ENCODE results near the gene SNTB2. TPM values are rescaled to one million over a fixed set of nuclear protein-coding genes. Genes with fewer than 3 reads are reported as not detected.
A peak's percentile ranks its signal among the peaks of the same experiment; 100 is the strongest.

SNTB2 gene
- total and polyA plus RNA-seq, 2 of the 8 experiments (the other 6 are each of a cell fraction or from before 2014, with no cell fraction given) = 6.0 to 16.1 TPM

DNA sequence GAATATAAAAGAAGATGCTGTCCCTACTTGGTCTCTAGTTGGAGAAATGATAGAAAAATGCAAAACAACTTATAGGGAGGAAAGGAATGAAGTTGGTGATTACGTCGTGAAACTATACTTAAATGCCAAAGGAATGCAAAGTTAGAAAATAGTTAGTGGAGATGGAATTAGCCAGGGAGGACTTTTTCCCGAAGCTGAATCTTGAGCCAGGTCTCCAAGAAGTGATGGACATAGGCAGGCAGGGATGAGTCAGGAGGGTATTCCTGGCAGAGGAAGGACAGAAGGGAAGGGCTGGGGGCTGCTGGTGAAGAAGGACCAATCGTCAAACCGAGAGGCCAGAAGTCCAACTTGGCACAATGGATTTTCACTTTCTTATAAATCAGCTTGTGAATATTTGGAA lies 1.8 kb downstream of the SNTB2 start:
- H3K9ac ChIP-seq (replicated peaks in 1 of 4; ENCODE audit: extremely low read depth in 1 of 4, low read depth in 3 of 4, low read length in 3 of 4) = no peak overlapping the region
- H3K23me2 ChIP-seq (ENCODE audit: low read depth, low read length) = peaks cover 6% of the 10 kb centered on the region
- H4K91ac ChIP-seq (replicated peaks; ENCODE audit: insufficient read length, low read length) = no peak overlapping the region
- peaks cover 0 to 47% of the 10 kb centered on the region in 2 experiments; a peak in 2 of 4 replicates for H3K79me2 ChIP-seq (ENCODE audit: control insufficient read depth in 1 of 2, insufficient read depth in 2 of 2, low read length in 2 of 2)
- no peak overlapping the region for H2BK15ac ChIP-seq (ENCODE audit: low read length)
- H2AK5ac ChIP-seq (ENCODE audit: low read depth, low read length) = no peak overlapping the region
- H2BK12ac ChIP-seq (ENCODE audit: low read depth, low read length) = no peak overlapping the region
- H3K36me3 ChIP-seq (ENCODE audit: control insufficient read depth in 2 of 4, insufficient read depth in 4 of 4, low read length in 3 of 4) = no peaks in the 10 kb centered on the region
- H3K56ac ChIP-seq (replicated peaks; ENCODE audit: insufficient read length, low read depth, low read length) = no peak overlapping the region
- no peak overlapping the region for H3K18ac ChIP-seq (ENCODE audit: extremely low read depth, low read length)
- no peak overlapping the region for H2BK20ac ChIP-seq (ENCODE audit: low read length)
- no peaks in the 10 kb centered on the region for H3K27me3 ChIP-seq (replicated peaks in 1 of 4; ENCODE audit: control insufficient read depth in 3 of 4, extremely low read depth in 1 of 4, insufficient read depth in 3 of 4, low read length in 3 of 4)
- H3K9me3 ChIP-seq (ENCODE audit: insufficient read depth in 2 of 2, low read depth in 1 of 2, low read length in 1 of 2) = no peaks in the 10 kb centered on the region
- no peak overlapping the region for H2AFZ ChIP-seq (ENCODE audit: low read length)
- peak overlapping the region; percentile 87 to 93; a peak in 3 of 4 replicates for H3K4me2 ChIP-seq (ENCODE audit: insufficient read depth in 1 of 2, low read depth in 2 of 2, low read length in 2 of 2)
- H3K4ac ChIP-seq (replicated peaks; ENCODE audit: insufficient read length, low read depth, low read length) = no peak overlapping the region
- no peak overlapping the region for H4K5ac ChIP-seq (ENCODE audit: insufficient read length, low read depth, low read length)
- H2BK5ac ChIP-seq (ENCODE audit: low read depth, low read length) = no peak overlapping the region
- H4K8ac ChIP-seq (ENCODE audit: extremely low read depth, insufficient read depth, low read length) = no peak overlapping the region
- TF ChIP-seq SIX5 (IDR thresholded peaks at IDR 0.05; ENCODE audit: low read depth, low read length) = no peak
- no peak for TF ChIP-seq GABPA (IDR thresholded peaks at IDR 0.05; ENCODE audit: borderline replicate concordance, insufficient read depth, low read length)
- TF ChIP-seq POLR2A (IDR thresholded peaks at IDR 0.05; ENCODE audit: control extremely low read depth in 1 of 2, low read depth in 2 of 2, low read length in 2 of 2) = no peak
- peaks cover 2 to 7% (median 5%) of the 10 kb centered on the region in 4 experiments; a peak in 4 of 7 replicates for H3K4me1 ChIP-seq (replicated peaks in 1 of 4; ENCODE audit: control insufficient read depth in 3 of 4, insufficient read depth in 4 of 4, low read length in 3 of 4)
- POLR2A ChIA-PET (ENCODE audit: partially characterized antibody) = interaction anchor here (0.9 to 2.5 kb wide), 8 partner anchors 10 to 482 kb away, joined by 3 to 12 read pairs (median 4); partner anchors contain the start of gene PDF
- FAIRE-seq (no peak), DNase-seq (ENCODE audit: low read depth in 1 of 2, low spot score in 2 of 2) (no peak)
- 69% methylated on average over 5 of the region's 5 CpGs; no CpG with 5 or more reads in 1 of the 2 experiments for WGBS, 2 experiments (ENCODE audit: extremely low coverage in 1 of 2, insufficient coverage in 1 of 2, insufficient read length in 1 of 2, insufficient replicate concordance in 2 of 2, low coverage in 1 of 2, low lambda C conversion rate in 2 of 2, missing lambda C conversion rate in 1 of 2)
- CTCF ChIA-PET (ENCODE audit: partially characterized antibody) = interaction anchor here (1.0 to 2.0 kb wide), 5 partner anchors 37 to 98 kb away, joined by 3 to 5 read pairs (median 4); no protein-coding TSS in a partner anchor
- no peaks in the 10 kb centered on the region for H4K20me1 ChIP-seq (replicated peaks in 1 of 2; ENCODE audit: control insufficient read depth in 1 of 2, insufficient read depth in 2 of 2, low read length in 2 of 2)
- no peak overlapping the region for H2BK120ac ChIP-seq (replicated peaks; ENCODE audit: low read depth, low read length)
- H3K4me3 ChIP-seq (ENCODE audit: extremely low read depth in 1 of 4, insufficient read depth in 2 of 4, low read depth in 3 of 4, low read length in 4 of 4) = peak overlapping the region; percentile 8 to 96 (median 89); a peak in 7 of 8 replicates
- no peaks in the 10 kb centered on the region for H3K79me1 ChIP-seq (ENCODE audit: low read depth, low read length)
- no peak overlapping the region for H3K27ac ChIP-seq (ENCODE audit: low read depth, low read length)
- H3K14ac ChIP-seq (ENCODE audit: insufficient read length) = no peak overlapping the region
- no peak overlapping the region for H3K23ac ChIP-seq (ENCODE audit: insufficient read length)
